HFF-Myc (cell line): ENCODE data around the gene PXDC1.

Source experiments
- DNase-seq: peaks from one replicate; pipeline ENCODE4 v3.0.0-alpha.2; 2011; ENCODE audit warnings: low read depth; ENCODE audit errors: extremely low read depth
- H3K4me3 ChIP-seq: replicated peaks from 2 replicates; pipeline ENCODE4 v1.5.1; 2011; ENCODE audit warnings: low read depth, mild to moderate bottlenecking, control low read depth, low read length
- CTCF ChIP-seq: IDR thresholded peaks from 2 replicates; pipeline ENCODE4 v1.5.1; 2012; ENCODE audit warnings: mild to moderate bottlenecking, low read depth, low read length, control low read depth; ENCODE audit errors: missing control alignments

The PXDC1 gene

GRCh38 chr6:3696525-3697088, 54.9 kb downstream of the PXDC1 start:
- no peak for TF ChIP-seq CTCF
- H3K4me3 ChIP-seq, result no peak overlapping the region
- DNase-seq, result no peak

GRCh38 chr6:3695065-3695817, 56.3 kb downstream of the PXDC1 start:
- TF ChIP-seq CTCF, result no peak
- DNase-seq, result no peak
- H3K4me3 ChIP-seq, result no peak overlapping the region

- no peak for DNase-seq
These were observed 57.7 kb downstream of the PXDC1 start for GRCh38 chr6:3693831-3694230.

GRCh38 chr6:3690506-3690905, 61.0 kb downstream of the PXDC1 start:
- no peak for TF ChIP-seq CTCF
- no peak for DNase-seq

More at GRCh38 chr6:3693831-3694230, 57.7 kb downstream of the PXDC1 start:
- no peak for TF ChIP-seq CTCF
- H3K4me3 ChIP-seq, result no peak overlapping the region

GRCh38 chr6:3687847-3688246, 63.7 kb downstream of the PXDC1 start:
- TF ChIP-seq CTCF, result no peak
- no peak for DNase-seq
- H3K4me3 ChIP-seq, result no peak overlapping the region

More at GRCh38 chr6:3690506-3690905, 61.0 kb downstream of the PXDC1 start:
- no peak overlapping the region for H3K4me3 ChIP-seq

GRCh38 chr6:3683331-3683730, 68.2 kb downstream of the PXDC1 start:
- no peak for DNase-seq
- TF ChIP-seq CTCF, result no peak
- no peak overlapping the region for H3K4me3 ChIP-seq
